Breast epithelium (tissue), 3 donors: ENCODE data around the gene ACLY.
"Not testable (repeated sequence)": the region's sequence is repeated elsewhere in the genome, so short reads cannot be mapped to it uniquely, and the experiment has no call there.

Experiments
- POLR2A ChIP-seq: fragments of 450-650 bp; IDR thresholded peaks from one replicate; pipeline ENCODE4 v1.6.1; 2016; ENCODE audit warnings: antibody characterized with exemption, mild to moderate bottlenecking, moderate library complexity
- POLR2AphosphoS5 ChIP-seq, 3 donors: sonication (generic); formaldehyde crosslinking; IDR thresholded peaks; one replicate each; pipeline ENCODE4 v1.6.1; 2017; ENCODE audit warnings: antibody characterized with exemption in 3 of 3

GRCh38 chr17:41840781-41841180, 78.0 kb downstream of the ACLY start:
- TF ChIP-seq POLR2AphosphoS5 (IDR thresholded peaks at IDR 0.05); POLR2A: not testable (repeated sequence)
